Measurements from ENCODE around the gene TSPAN4.

DNA sequence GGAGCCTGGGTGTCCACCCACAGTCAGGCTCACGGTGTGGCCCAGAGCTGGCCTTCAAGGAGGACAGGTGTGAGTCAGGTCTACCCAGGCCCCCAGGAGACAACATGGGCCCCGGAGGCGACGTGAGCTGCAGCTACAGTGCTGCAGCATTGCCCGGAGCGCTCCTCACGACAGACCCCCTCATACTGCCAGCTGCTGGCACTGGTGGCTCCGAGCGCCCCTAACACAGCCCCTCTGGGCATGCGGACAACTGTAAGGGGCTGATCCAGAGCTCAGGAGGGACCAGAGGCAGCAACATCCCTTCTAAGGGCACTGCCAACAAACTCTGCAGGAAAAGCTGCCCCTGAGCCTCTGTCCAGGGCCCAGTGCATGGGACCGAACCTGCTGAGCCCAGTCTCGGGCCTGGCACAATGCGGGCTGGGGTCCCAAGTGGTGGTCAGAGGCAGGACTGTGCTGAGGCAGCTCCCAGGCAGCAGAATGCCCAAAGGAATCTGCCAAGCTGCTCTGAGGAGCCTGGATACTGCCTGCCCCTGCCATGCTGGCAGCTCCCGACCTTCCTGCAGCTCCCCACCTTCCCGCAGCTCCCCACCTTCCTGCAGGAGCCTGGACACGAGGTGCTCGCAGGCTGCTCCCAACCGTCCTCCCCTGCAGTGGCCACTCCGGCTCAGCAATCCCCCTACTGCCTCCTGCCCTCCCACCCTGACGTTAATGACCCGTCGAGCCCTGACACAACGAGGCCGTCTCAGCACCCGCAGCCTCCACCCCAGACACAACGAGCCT is 52.9 kb downstream of the TSPAN4 start:
- TF ChIP-seq RERE (CRISPR knock-in tag; IDR thresholded peaks at IDR 0.05; ENCODE audit: low read depth): no peak
- TF ChIP-seq ZNF792 (CRISPR knock-in tag; IDR thresholded peaks at IDR 0.05): no peak
- TF ChIP-seq CTCF (CRISPR knock-in tag; IDR thresholded peaks at IDR 0.05): no peak
- TF ChIP-seq HDAC6 (IDR thresholded peaks at IDR 0.05; ENCODE audit: low read depth, low read length): no peak
- TF ChIP-seq ZKSCAN1 (IDR thresholded peaks at IDR 0.05; ENCODE audit: low read length): no peak
- TF ChIP-seq EP300 (IDR thresholded peaks at IDR 0.05; ENCODE audit: low read depth in 2 of 2, low read length in 2 of 2): no peak
- TF ChIP-seq EP300 (CRISPR knock-in tag; IDR thresholded peaks at IDR 0.05; ENCODE audit: borderline replicate concordance): no peak
- TF ChIP-seq ZNF274 (CRISPR knock-in tag; IDR thresholded peaks at IDR 0.05): no peak
